ENCODE measurements around the gene ABHD16A. TPM values are rescaled to one million over a fixed set of nuclear protein-coding genes. Genes with fewer than 3 reads are reported as not detected.

Gene ABHD16A
- polyA plus RNA-seq, 1 donor from 2014 or later = 130 TPM

GRCh38 chr6:31700740-31701401, 2.3 kb downstream of the ABHD16A start:
- peak overlapping the region; percentile 96 for H3K4me2 ChIP-seq (ENCODE audit: low read length)
- no peaks in the 10 kb centered on the region for H4K20me1 ChIP-seq (ENCODE audit: insufficient read depth)
- no peak overlapping the region for H2AFZ ChIP-seq (ENCODE audit: low read depth, low read length)
- H3K36me3 ChIP-seq (ENCODE audit: insufficient read depth, low read length) = no peaks in the 10 kb centered on the region
- H3K9me3 ChIP-seq (ENCODE audit: low read length) = no peaks in the 10 kb centered on the region
- TF ChIP-seq TAF1 (IDR thresholded peaks at IDR 0.05; ENCODE audit: low read depth) = no peak
- no peak for TF ChIP-seq EP300 (conservative IDR thresholded peaks at IDR 0.05; ENCODE audit: poor library complexity, severe bottlenecking)
- TF ChIP-seq RAD21 (conservative IDR thresholded peaks at IDR 0.05) = no peak
- no peak for TF ChIP-seq CTCF (IDR thresholded peaks at IDR 0.05; ENCODE audit: poor library complexity, severe bottlenecking)
- no peak for TF ChIP-seq SMC3 (conservative IDR thresholded peaks at IDR 0.05; ENCODE audit: poor library complexity)
- TF ChIP-seq REST (IDR thresholded peaks at IDR 0.05; ENCODE audit: borderline replicate concordance) = no peak
- TF ChIP-seq POLR2AphosphoS5 (IDR thresholded peaks at IDR 0.05) = no peak
- TF ChIP-seq MXI1 (conservative IDR thresholded peaks at IDR 0.05; ENCODE audit: poor library complexity, severe bottlenecking) = no peak
- no peak for TF ChIP-seq EZH2 (IDR thresholded peaks at IDR 0.05; ENCODE audit: borderline replicate concordance, insufficient read depth, low read length, poor library complexity, severe bottlenecking)
- no peak overlapping the region for H3K27ac ChIP-seq (ENCODE audit: low read length)
- no peaks in the 10 kb centered on the region for H3K27me3 ChIP-seq (ENCODE audit: insufficient read depth, low read depth, low read length)
- H3K4me3 ChIP-seq (ENCODE audit: low read length) = peak overlapping the region; percentile 84
- peaks cover 26% of the 10 kb centered on the region for H3K79me2 ChIP-seq (replicated peaks; ENCODE audit: insufficient read depth, low read length)
- no peaks in the 10 kb centered on the region for H3K9me2 ChIP-seq (ENCODE audit: insufficient read depth, low read length)
- H3F3A ChIP-seq (ENCODE audit: insufficient read depth, low read length, poor library complexity, severe bottlenecking) = no peaks in the 10 kb centered on the region
- peak overlapping the region; percentile 93 for H3K9ac ChIP-seq (ENCODE audit: low read length)

GRCh38 chr6:31697555-31697954, 5.6 kb downstream of the ABHD16A start:
- Histone ChIP-seq H3K9me3 (ENCODE audit: low read length) (no peaks in the 10 kb centered on the region), H3K4me3 (ENCODE audit: low read length) (no peak overlapping the region), H3K36me3 (ENCODE audit: insufficient read depth, low read length) (no peaks in the 10 kb centered on the region), H3K9me2 (ENCODE audit: insufficient read depth, low read length) (no peaks in the 10 kb centered on the region), H3K9ac (ENCODE audit: low read length) (no peak overlapping the region), H3K27ac (ENCODE audit: low read length) (no peak overlapping the region), H3F3A (ENCODE audit: insufficient read depth, low read length, poor library complexity, severe bottlenecking) (no peaks in the 10 kb centered on the region), H2AFZ (ENCODE audit: low read depth, low read length) (no peak overlapping the region), H3K27me3 (ENCODE audit: insufficient read depth, low read depth, low read length) (no peaks in the 10 kb centered on the region), H3K4me2 (ENCODE audit: low read length) (no peak overlapping the region), H4K20me1 (ENCODE audit: insufficient read depth) (no peaks in the 10 kb centered on the region), H3K79me2 (replicated peaks; ENCODE audit: insufficient read depth, low read length) (peaks cover 24% of the 10 kb centered on the region)
- TF ChIP-seq EP300 (conservative IDR thresholded peaks at IDR 0.05; ENCODE audit: poor library complexity, severe bottlenecking) = no peak
- TF ChIP-seq CTCF (IDR thresholded peaks at IDR 0.05; ENCODE audit: poor library complexity, severe bottlenecking) = no peak
- TF ChIP-seq POLR2AphosphoS5 (IDR thresholded peaks at IDR 0.05) = no peak
- TF ChIP-seq EZH2 (IDR thresholded peaks at IDR 0.05; ENCODE audit: borderline replicate concordance, insufficient read depth, low read length, poor library complexity, severe bottlenecking) = no peak
- no peak for TF ChIP-seq MXI1 (conservative IDR thresholded peaks at IDR 0.05; ENCODE audit: poor library complexity, severe bottlenecking)
- TF ChIP-seq RAD21 (conservative IDR thresholded peaks at IDR 0.05) = no peak
- TF ChIP-seq TAF1 (IDR thresholded peaks at IDR 0.05; ENCODE audit: low read depth) = no peak

All from neural cell (in vitro differentiated cells).